ENCODE results near the gene IFI27L1.

IFI27L1 gene

GRCh38 chr14:94115631-94116030, 34.5 kb downstream of the IFI27L1 start:
- no peak for DNase-seq

GRCh38 chr14:94116701-94117100, 35.6 kb downstream of the IFI27L1 start:
- no peak for DNase-seq

GRCh38 chr14:94117856-94118255, 36.7 kb downstream of the IFI27L1 start:
- no peak for DNase-seq

- DNase-seq = no peak
Measured at GRCh38 chr14:94119071-94119470, 38.0 kb downstream of the IFI27L1 start.

GRCh38 chr14:94120667-94121340, 39.7 kb downstream of the IFI27L1 start:
- DNase-seq = no peak

- DNase-seq = no peak
Measured at GRCh38 chr14:94121485-94121884, 40.4 kb downstream of the IFI27L1 start.

GRCh38 chr14:94122438-94122837, 41.3 kb downstream of the IFI27L1 start:
- no peak for DNase-seq

- no peak for DNase-seq
Measured at GRCh38 chr14:94123296-94123695, 42.2 kb downstream of the IFI27L1 start.

GRCh38 chr14:94123868-94124267, 42.8 kb downstream of the IFI27L1 start:
- no peak for DNase-seq

GRCh38 chr14:94124582-94125377, 43.7 kb downstream of the IFI27L1 start:
- DNase-seq = no peak

- DNase-seq = no peak
Measured at GRCh38 chr14:94125659-94126418, 44.7 kb downstream of the IFI27L1 start.

- DNase-seq = no peak
Measured at GRCh38 chr14:94126419-94126677, 45.2 kb downstream of the IFI27L1 start.

- no peak for DNase-seq
Measured at GRCh38 chr14:94126800-94127199, 45.7 kb downstream of the IFI27L1 start.

GRCh38 chr14:94127330-94127729, 46.2 kb downstream of the IFI27L1 start:
- DNase-seq = no peak

GRCh38 chr14:94128216-94128839, 47.2 kb downstream of the IFI27L1 start:
- DNase-seq = no peak

- DNase-seq = peak; percentile 76
Measured at GRCh38 chr14:94129111-94129757, 48.1 kb downstream of the IFI27L1 start, which contains the start of gene IFI27L2. TSS of gene IFI27L2 (minus strand) at chr14:94129604. CDS start at chr14:94129564, 40 bp downstream.

- DNase-seq = peak; percentile 10
Measured at GRCh38 chr14:94129758-94130414, 48.8 kb downstream of the IFI27L1 start.

GRCh38 chr14:94132285-94132887, 51.3 kb downstream of the IFI27L1 start:
- DNase-seq = peak; percentile 25

GRCh38 chr14:94135476-94135875, 54.4 kb downstream of the IFI27L1 start:
- no peak for DNase-seq

GRCh38 chr14:94136575-94137331, 55.6 kb downstream of the IFI27L1 start:
- DNase-seq = peak; percentile 66

GRCh38 chr14:94138251-94138650, 57.1 kb downstream of the IFI27L1 start:
- DNase-seq = no peak

Data from NCI-H510A (cell line).